GM23338 (cell line): ENCODE results near the gene SLK. TPM values are rescaled to one million over a fixed set of nuclear protein-coding genes. Genes with fewer than 3 reads are reported as not detected.

Experiments used
- ATAC-seq: fragments of 200-7000 bp; cut with Tn5 transposase; 3 replicates; pipeline ENCODE4 v1.9.1; 2020
- DNase-seq: peaks from one replicate; pipeline ENCODE4 v3.0.0-alpha.2; 2015; ENCODE audit warnings: low spot score
- H2AFZ ChIP-seq: fragments of 200-600 bp; sonication (generic); 2 replicates; pipeline ENCODE4 v1.8.0; 2016; ENCODE audit warnings: antibody characterized with exemption, mild to moderate bottlenecking, moderate library complexity
- H3F3A ChIP-seq: fragments of 200-600 bp; sonication (generic); replicated peaks from 2 replicates; pipeline ENCODE4 v1.8.0; 2017; ENCODE audit warnings: antibody characterized with exemption, mixed run types, low read depth
- H3K27ac ChIP-seq: fragments of 200-600 bp; sonication (generic); 2 replicates; pipeline ENCODE4 v1.6.1; 2016; ENCODE audit warnings: low read depth
- H3K27me3 ChIP-seq: fragments of 200-600 bp; sonication (generic); 2 replicates; pipeline ENCODE4 v1.8.0; 2016; ENCODE audit warnings: mild to moderate bottlenecking, mixed run types, moderate library complexity; ENCODE audit not compliant: insufficient read depth
- H3K36me3 ChIP-seq: fragments of 200-600 bp; sonication (generic); 2 replicates; pipeline ENCODE4 v1.8.0; 2016; ENCODE audit warnings: mild to moderate bottlenecking; ENCODE audit not compliant: insufficient read depth
- H3K4me1 ChIP-seq: fragments of 200-600 bp; sonication (generic); 2 replicates; pipeline ENCODE4 v1.8.0; 2016; ENCODE audit warnings: mild to moderate bottlenecking, moderate library complexity; ENCODE audit not compliant: insufficient read depth
- H3K4me2 ChIP-seq: fragments of 200-600 bp; sonication (generic); 2 replicates; pipeline ENCODE4 v1.7.1; 2017; ENCODE audit warnings: mixed run types
- H3K4me3 ChIP-seq: fragments of 200-600 bp; sonication (generic); 2 replicates; pipeline ENCODE4 v1.6.1; 2016; ENCODE audit warnings: mixed run types
- H3K79me2 ChIP-seq: fragments of 200-600 bp; sonication (generic); replicated peaks from 2 replicates; pipeline ENCODE4 v1.8.0; 2017; ENCODE audit warnings: mild to moderate bottlenecking; ENCODE audit not compliant: insufficient read depth
- H3K9me2 ChIP-seq: fragments of 200-600 bp; sonication (generic); 2 replicates; pipeline ENCODE4 v1.8.0; 2017; ENCODE audit not compliant: insufficient read depth
- H4K20me1 ChIP-seq: fragments of 200-600 bp; sonication (generic); replicated peaks from 2 replicates; pipeline ENCODE4 v1.8.0; 2017; ENCODE audit warnings: mild to moderate bottlenecking; ENCODE audit not compliant: insufficient read depth
- H3K27ac Mint-ChIP-seq: 2 replicates; pipeline ENCODE4 v1.8.0; 2020; ENCODE audit warnings: inconsistent platforms, mild to moderate bottlenecking, moderate library complexity, mixed read lengths
- H3K27me3 Mint-ChIP-seq: 3 replicates; pipeline ENCODE4 v1.8.0; 2022; ENCODE audit warnings: low read depth, mild to moderate bottlenecking, moderate library complexity, mixed read lengths, inconsistent platforms; ENCODE audit not compliant: insufficient read depth, poor library complexity
- H3K36me3 Mint-ChIP-seq: 3 replicates; pipeline ENCODE4 v1.8.0; 2021; ENCODE audit warnings: low read depth, mild to moderate bottlenecking, inconsistent platforms, moderate library complexity, mixed read lengths
- H3K4me1 Mint-ChIP-seq: 3 replicates; pipeline ENCODE4 v1.8.0; 2020; ENCODE audit warnings: mild to moderate bottlenecking, inconsistent platforms, mixed read lengths
- H3K4me3 Mint-ChIP-seq: 3 replicates; pipeline ENCODE4 v1.8.0; 2021; ENCODE audit warnings: moderate library complexity, mild to moderate bottlenecking, inconsistent platforms, mixed read lengths
- H3K9me3 Mint-ChIP-seq: 3 replicates; pipeline ENCODE4 v1.8.0; 2020; ENCODE audit warnings: moderate library complexity, mild to moderate bottlenecking, inconsistent platforms, mixed read lengths
- CREB1 ChIP-seq: fragments of 250-450 bp; sonication (Bioruptor Pico); IDR thresholded peaks from 2 replicates; pipeline ENCODE4 v1.5.0; 2020; ENCODE audit warnings: low read depth, mild to moderate bottlenecking, moderate library complexity
- EZH2 ChIP-seq: fragments of 200-600 bp; sonication (generic); IDR thresholded peaks from one replicate; pipeline ENCODE4 v1.8.0; 2017; ENCODE audit warnings: antibody characterized with exemption, mild to moderate bottlenecking, low read depth; ENCODE audit not compliant: unreplicated experiment
- EZH2phosphoT487 ChIP-seq: fragments of 200-600 bp; sonication (generic); IDR thresholded peaks from one replicate; pipeline ENCODE4 v1.8.1; 2018; ENCODE audit warnings: antibody characterized with exemption; ENCODE audit not compliant: unreplicated experiment
- NANOG ChIP-seq: IDR thresholded peaks from 2 replicates; pipeline ENCODE4 v1.6.1; 2016; ENCODE audit warnings: antibody characterized with exemption, borderline replicate concordance
- POLR2AphosphoS5 ChIP-seq: IDR thresholded peaks from 2 replicates; pipeline ENCODE4 v1.6.1; 2016; ENCODE audit warnings: antibody characterized with exemption, low read depth
- STAT1 ChIP-seq: IDR thresholded peaks from one replicate; pipeline ENCODE4 v1.6.1; 2016; ENCODE audit warnings: antibody characterized with exemption; ENCODE audit not compliant: unreplicated experiment
- ZNF114 ChIP-seq: fragments of 250-450 bp; sonication (Bioruptor Pico); IDR thresholded peaks from 2 replicates; pipeline ENCODE4 v1.5.0; 2020; ENCODE audit warnings: mild to moderate bottlenecking, moderate library complexity
- ZNF331 ChIP-seq: fragments of 250-450 bp; sonication (Bioruptor Pico); IDR thresholded peaks from 2 replicates; pipeline ENCODE4 v1.5.0; 2020; ENCODE audit warnings: low read depth, mild to moderate bottlenecking, moderate library complexity
- polyA plus RNA-seq: library from polyadenylated mRNA; unstranded; fragments of >200 nt; fragmentation: Nextera tagmentation; extraction: Ambion mirVana; gene quantifications from 2 replicates; pipeline ENCODE4 v1.2.1, GENCODE V29; 2016
- total RNA-seq: library from RNA; depleted of rRNA; stranded (reverse); fragments of >200 nt; shearing (Covaris generic); gene quantifications from 2 replicates; pipeline ENCODE4 v1.2.3, GENCODE V29; 2014
- TF ChIP-seq, protein P1 (sequence below): IDR thresholded peaks from 2 replicates; pipeline ENCODE4 v1.6.1; 2016; ENCODE audit warnings: antibody characterized with exemption
- TF ChIP-seq, protein P2 (sequence below): IDR thresholded peaks from one replicate; pipeline ENCODE4 v1.6.1; 2018; ENCODE audit warnings: antibody characterized with exemption; ENCODE audit not compliant: unreplicated experiment
- TF ChIP-seq, protein P3 (sequence below), 2 experiments: fragments of 200-600 bp in 1 of 2; sonication (generic) in 1 of 2; conservative IDR thresholded peaks; 2 replicates each; pipeline versions ENCODE4 v1.5.1 to v1.6.1; 2016 to 2017; ENCODE audit warnings: antibody characterized with exemption in 2 of 2, low read depth in 2 of 2, mild to moderate bottlenecking in 2 of 2, moderate library complexity in 1 of 2

The SLK gene
- total and polyA plus RNA-seq, 2 experiments from 2014 or later: 8.4 to 21.5 TPM

- H3K27me3 ChIP-seq: no peaks in the 10 kb centered on the region
- H3K36me3 Mint-ChIP-seq: peaks cover 4% of the 10 kb centered on the region
Observed at GRCh38 chr10:104005172-104005863, 38.4 kb downstream of the SLK start.

GRCh38 chr10:104011904-104012303, 45.0 kb downstream of the SLK start:
- no peak overlapping the region for H3K4me3 Mint-ChIP-seq
- H3K4me3 ChIP-seq: no peak overlapping the region

More at GRCh38 chr10:104005172-104005863, 38.4 kb downstream of the SLK start:
- Histone ChIP-seq H3K4me1 (0 out of 2 replicates have a peak, but pooled peaks cover 2% of the 10 kb centered on the region), H3K4me3 (no peak overlapping the region), H3F3A (no peaks in the 10 kb centered on the region), H3K27ac (no peak overlapping the region), H4K20me1 (no peaks in the 10 kb centered on the region), H3K9me2 (no peaks in the 10 kb centered on the region), H3K36me3 (no peaks in the 10 kb centered on the region), H3K4me2 (no peak overlapping the region), H2AFZ (no peak overlapping the region), H3K79me2 (no peaks in the 10 kb centered on the region)
- Mint-ChIP-seq H3K4me1 (peaks cover 2% of the 10 kb centered on the region; the same call in 1 of the 3 replicates), H3K4me3 (no peak overlapping the region), H3K27ac (no peak overlapping the region), H3K27me3 (no peaks in the 10 kb centered on the region), H3K9me3 (no peaks in the 10 kb centered on the region)
- no peak for ATAC-seq
- TF ChIP-seq ZNF331 (CRISPR knock-in tag): no peak
- no peak for TF ChIP-seq EZH2phosphoT487
- no peak for TF ChIP-seq NANOG
- TF ChIP-seq CREB1 (CRISPR knock-in tag): no peak
- no peak for DNase-seq

GRCh38 chr10:104013489-104013888, 46.5 kb downstream of the SLK start:
- Mint-ChIP-seq H3K27me3 (no peaks in the 10 kb centered on the region), H3K4me1 (peaks cover 11% of the 10 kb centered on the region; the same call in 2 of the 3 replicates), H3K36me3 (no peaks in the 10 kb centered on the region), H3K4me3 (no peak overlapping the region), H3K9me3 (no peaks in the 10 kb centered on the region), H3K27ac (peak overlapping the region; percentile 59)
- Histone ChIP-seq H3K27me3 (no peaks in the 10 kb centered on the region), H3K9me2 (no peaks in the 10 kb centered on the region), H3K79me2 (no peaks in the 10 kb centered on the region), H3F3A (no peaks in the 10 kb centered on the region), H4K20me1 (no peaks in the 10 kb centered on the region), H3K4me2 (no peak overlapping the region), H3K4me1 (peaks cover 6% of the 10 kb centered on the region), H3K36me3 (no peaks in the 10 kb centered on the region), H3K27ac (no peak overlapping the region), H3K4me3 (no peak overlapping the region), H2AFZ (no peak overlapping the region)
- DNase-seq: no peak
- ATAC-seq: no peak
- no peak for TF ChIP-seq NANOG
- TF ChIP-seq POLR2AphosphoS5: no peak
- TF ChIP-seq, protein P1, sequence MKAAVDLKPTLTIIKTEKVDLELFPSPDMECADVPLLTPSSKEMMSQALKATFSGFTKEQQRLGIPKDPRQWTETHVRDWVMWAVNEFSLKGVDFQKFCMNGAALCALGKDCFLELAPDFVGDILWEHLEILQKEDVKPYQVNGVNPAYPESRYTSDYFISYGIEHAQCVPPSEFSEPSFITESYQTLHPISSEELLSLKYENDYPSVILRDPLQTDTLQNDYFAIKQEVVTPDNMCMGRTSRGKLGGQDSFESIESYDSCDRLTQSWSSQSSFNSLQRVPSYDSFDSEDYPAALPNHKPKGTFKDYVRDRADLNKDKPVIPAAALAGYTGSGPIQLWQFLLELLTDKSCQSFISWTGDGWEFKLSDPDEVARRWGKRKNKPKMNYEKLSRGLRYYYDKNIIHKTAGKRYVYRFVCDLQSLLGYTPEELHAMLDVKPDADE: no peak
- TF ChIP-seq, protein P2, sequence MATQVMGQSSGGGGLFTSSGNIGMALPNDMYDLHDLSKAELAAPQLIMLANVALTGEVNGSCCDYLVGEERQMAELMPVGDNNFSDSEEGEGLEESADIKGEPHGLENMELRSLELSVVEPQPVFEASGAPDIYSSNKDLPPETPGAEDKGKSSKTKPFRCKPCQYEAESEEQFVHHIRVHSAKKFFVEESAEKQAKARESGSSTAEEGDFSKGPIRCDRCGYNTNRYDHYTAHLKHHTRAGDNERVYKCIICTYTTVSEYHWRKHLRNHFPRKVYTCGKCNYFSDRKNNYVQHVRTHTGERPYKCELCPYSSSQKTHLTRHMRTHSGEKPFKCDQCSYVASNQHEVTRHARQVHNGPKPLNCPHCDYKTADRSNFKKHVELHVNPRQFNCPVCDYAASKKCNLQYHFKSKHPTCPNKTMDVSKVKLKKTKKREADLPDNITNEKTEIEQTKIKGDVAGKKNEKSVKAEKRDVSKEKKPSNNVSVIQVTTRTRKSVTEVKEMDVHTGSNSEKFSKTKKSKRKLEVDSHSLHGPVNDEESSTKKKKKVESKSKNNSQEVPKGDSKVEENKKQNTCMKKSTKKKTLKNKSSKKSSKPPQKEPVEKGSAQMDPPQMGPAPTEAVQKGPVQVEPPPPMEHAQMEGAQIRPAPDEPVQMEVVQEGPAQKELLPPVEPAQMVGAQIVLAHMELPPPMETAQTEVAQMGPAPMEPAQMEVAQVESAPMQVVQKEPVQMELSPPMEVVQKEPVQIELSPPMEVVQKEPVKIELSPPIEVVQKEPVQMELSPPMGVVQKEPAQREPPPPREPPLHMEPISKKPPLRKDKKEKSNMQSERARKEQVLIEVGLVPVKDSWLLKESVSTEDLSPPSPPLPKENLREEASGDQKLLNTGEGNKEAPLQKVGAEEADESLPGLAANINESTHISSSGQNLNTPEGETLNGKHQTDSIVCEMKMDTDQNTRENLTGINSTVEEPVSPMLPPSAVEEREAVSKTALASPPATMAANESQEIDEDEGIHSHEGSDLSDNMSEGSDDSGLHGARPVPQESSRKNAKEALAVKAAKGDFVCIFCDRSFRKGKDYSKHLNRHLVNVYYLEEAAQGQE: no peak
- TF ChIP-seq CREB1 (CRISPR knock-in tag): no peak
- TF ChIP-seq ZNF114 (CRISPR knock-in tag): no peak

More at GRCh38 chr10:104011904-104012303, 45.0 kb downstream of the SLK start:
- Mint-ChIP-seq H3K27me3 (no peaks in the 10 kb centered on the region), H3K9me3 (no peaks in the 10 kb centered on the region), H3K36me3 (no peaks in the 10 kb centered on the region), H3K4me1 (peaks cover 11% of the 10 kb centered on the region; the same call in 2 of the 3 replicates), H3K27ac (no peak overlapping the region)
- H3K4me2 ChIP-seq: no peak overlapping the region
- peaks cover 6% of the 10 kb centered on the region for H3K4me1 ChIP-seq
- H3K79me2 ChIP-seq: no peaks in the 10 kb centered on the region
- no peaks in the 10 kb centered on the region for H3K27me3 ChIP-seq
- H4K20me1 ChIP-seq: no peaks in the 10 kb centered on the region
- TF ChIP-seq, protein P3, sequence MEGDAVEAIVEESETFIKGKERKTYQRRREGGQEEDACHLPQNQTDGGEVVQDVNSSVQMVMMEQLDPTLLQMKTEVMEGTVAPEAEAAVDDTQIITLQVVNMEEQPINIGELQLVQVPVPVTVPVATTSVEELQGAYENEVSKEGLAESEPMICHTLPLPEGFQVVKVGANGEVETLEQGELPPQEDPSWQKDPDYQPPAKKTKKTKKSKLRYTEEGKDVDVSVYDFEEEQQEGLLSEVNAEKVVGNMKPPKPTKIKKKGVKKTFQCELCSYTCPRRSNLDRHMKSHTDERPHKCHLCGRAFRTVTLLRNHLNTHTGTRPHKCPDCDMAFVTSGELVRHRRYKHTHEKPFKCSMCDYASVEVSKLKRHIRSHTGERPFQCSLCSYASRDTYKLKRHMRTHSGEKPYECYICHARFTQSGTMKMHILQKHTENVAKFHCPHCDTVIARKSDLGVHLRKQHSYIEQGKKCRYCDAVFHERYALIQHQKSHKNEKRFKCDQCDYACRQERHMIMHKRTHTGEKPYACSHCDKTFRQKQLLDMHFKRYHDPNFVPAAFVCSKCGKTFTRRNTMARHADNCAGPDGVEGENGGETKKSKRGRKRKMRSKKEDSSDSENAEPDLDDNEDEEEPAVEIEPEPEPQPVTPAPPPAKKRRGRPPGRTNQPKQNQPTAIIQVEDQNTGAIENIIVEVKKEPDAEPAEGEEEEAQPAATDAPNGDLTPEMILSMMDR (conservative IDR thresholded peaks at IDR 0.05; ENCODE audit: low read depth in 2 of 2): no peak
- TF ChIP-seq ZNF331 (CRISPR knock-in tag) (no peak), EZH2 (no peak), STAT1 (no peak), ZNF114 (CRISPR knock-in tag) (no peak)
- no peak for ATAC-seq
- no peak overlapping the region for H3K27ac ChIP-seq
- DNase-seq: no peak
- H3K36me3 ChIP-seq: no peaks in the 10 kb centered on the region
- H3F3A ChIP-seq: no peaks in the 10 kb centered on the region
- no peaks in the 10 kb centered on the region for H3K9me2 ChIP-seq
- no peak overlapping the region for H2AFZ ChIP-seq
